Osteocyte (in vitro differentiated cells): ENCODE data around the gene SLC3A2. TPM values are rescaled to one million over a fixed set of nuclear protein-coding genes. Genes with fewer than 3 reads are reported as not detected.
A peak's percentile ranks its signal among the peaks of the same experiment; 100 is the strongest.

Source experiments
- DNase-seq: peaks from one replicate; pipeline ENCODE4 v3.0.0; 2021; ENCODE audit warnings: mixed read lengths; ENCODE audit not compliant: unreplicated experiment; ENCODE audit errors: extremely low spot score
- H3K27ac Mint-ChIP-seq: one replicate; pipeline ENCODE4 v1.8.0; 2021; ENCODE audit warnings: mild to moderate bottlenecking, mixed read lengths; ENCODE audit not compliant: unreplicated experiment
- H3K27me3 Mint-ChIP-seq: one replicate; pipeline ENCODE4 v1.8.0; 2021; ENCODE audit warnings: mixed read lengths; ENCODE audit not compliant: unreplicated experiment
- H3K36me3 Mint-ChIP-seq: one replicate; pipeline ENCODE4 v1.8.0; 2021; ENCODE audit warnings: mixed read lengths; ENCODE audit not compliant: unreplicated experiment
- H3K4me1 Mint-ChIP-seq: one replicate; pipeline ENCODE4 v1.8.0; 2021; ENCODE audit warnings: mixed read lengths; ENCODE audit not compliant: unreplicated experiment
- H3K4me3 Mint-ChIP-seq: one replicate; pipeline ENCODE4 v1.8.0; 2021; ENCODE audit warnings: mild to moderate bottlenecking, moderate library complexity, mixed read lengths; ENCODE audit not compliant: unreplicated experiment
- H3K9me3 Mint-ChIP-seq: one replicate; pipeline ENCODE4 v1.8.0; 2021; ENCODE audit warnings: mixed read lengths; ENCODE audit not compliant: unreplicated experiment
- CTCF ChIP-seq: fragments of 200-600 bp; sonication (generic); IDR thresholded peaks from 2 replicates; pipeline ENCODE4 v1.5.0; 2021; ENCODE audit warnings: antibody characterized with exemption, mild to moderate bottlenecking, moderate library complexity
- total RNA-seq: library from RNA; stranded (reverse); gene quantifications from 2 replicates; pipeline ENCODE4 v1.2.1, GENCODE V29; 2021

Gene SLC3A2
- total RNA-seq, 1 donor from 2014 or later = 326 TPM

- Mint-ChIP-seq H3K4me3 (no peak overlapping the region), H3K36me3 (no peaks in the 10 kb centered on the region), H3K27ac (peak overlapping the region; percentile 7), H3K9me3 (no peaks in the 10 kb centered on the region), H3K27me3 (no peaks in the 10 kb centered on the region), H3K4me1 (peaks cover 17% of the 10 kb centered on the region)
- no peak for TF ChIP-seq CTCF
- no peak for DNase-seq
These were observed 37.2 kb upstream of the SLC3A2 start for GRCh38 chr11:62843466-62843865.

GRCh38 chr11:62844154-62844553 lies 36.5 kb upstream of the SLC3A2 start:
- no peaks in the 10 kb centered on the region for H3K9me3 Mint-ChIP-seq
- no peak overlapping the region for H3K4me3 Mint-ChIP-seq
- H3K4me1 Mint-ChIP-seq = peaks cover 13% of the 10 kb centered on the region
- no peaks in the 10 kb centered on the region for H3K27me3 Mint-ChIP-seq
- no peak for DNase-seq
- no peak overlapping the region for H3K27ac Mint-ChIP-seq
- TF ChIP-seq CTCF = no peak
- no peaks in the 10 kb centered on the region for H3K36me3 Mint-ChIP-seq

GRCh38 chr11:62846177-62846576 lies 34.5 kb upstream of the SLC3A2 start:
- no peak overlapping the region for H3K4me3 Mint-ChIP-seq

GRCh38 chr11:62847767-62848314 lies 32.9 kb upstream of the SLC3A2 start:
- no peak for DNase-seq
- H3K27ac Mint-ChIP-seq = no peak overlapping the region
- peaks cover 14% of the 10 kb centered on the region for H3K36me3 Mint-ChIP-seq
- no peaks in the 10 kb centered on the region for H3K9me3 Mint-ChIP-seq
- TF ChIP-seq CTCF = no peak
- peaks cover 7% of the 10 kb centered on the region for H3K4me1 Mint-ChIP-seq
- H3K27me3 Mint-ChIP-seq = no peaks in the 10 kb centered on the region
- no peak overlapping the region for H3K4me3 Mint-ChIP-seq

More at GRCh38 chr11:62846177-62846576, 34.5 kb upstream of the SLC3A2 start:
- Mint-ChIP-seq H3K4me1 (no peaks in the 10 kb centered on the region), H3K9me3 (no peaks in the 10 kb centered on the region), H3K27me3 (no peaks in the 10 kb centered on the region), H3K27ac (no peak overlapping the region), H3K36me3 (no peaks in the 10 kb centered on the region)
- no peak for DNase-seq
- no peak for TF ChIP-seq CTCF

- H3K4me3 Mint-ChIP-seq = no peak overlapping the region
- TF ChIP-seq CTCF = no peak
- H3K27ac Mint-ChIP-seq = no peak overlapping the region
- H3K9me3 Mint-ChIP-seq = no peaks in the 10 kb centered on the region
- H3K4me1 Mint-ChIP-seq = peaks cover 30% of the 10 kb centered on the region
- no peak for DNase-seq
- H3K27me3 Mint-ChIP-seq = no peaks in the 10 kb centered on the region
- peaks cover 37% of the 10 kb centered on the region for H3K36me3 Mint-ChIP-seq
These were observed 29.5 kb upstream of the SLC3A2 start for GRCh38 chr11:62850911-62851806.
